Fibroblast of skin of left quadriceps (primary cell): ENCODE measurements around the gene DLGAP1.

Experiments used
- DNase-seq, 2 experiments: peaks; one replicate each; pipeline ENCODE4 v3.0.0-alpha.2; 2013; ENCODE audit warnings: low read depth in 2 of 2

DLGAP1 gene

DNA sequence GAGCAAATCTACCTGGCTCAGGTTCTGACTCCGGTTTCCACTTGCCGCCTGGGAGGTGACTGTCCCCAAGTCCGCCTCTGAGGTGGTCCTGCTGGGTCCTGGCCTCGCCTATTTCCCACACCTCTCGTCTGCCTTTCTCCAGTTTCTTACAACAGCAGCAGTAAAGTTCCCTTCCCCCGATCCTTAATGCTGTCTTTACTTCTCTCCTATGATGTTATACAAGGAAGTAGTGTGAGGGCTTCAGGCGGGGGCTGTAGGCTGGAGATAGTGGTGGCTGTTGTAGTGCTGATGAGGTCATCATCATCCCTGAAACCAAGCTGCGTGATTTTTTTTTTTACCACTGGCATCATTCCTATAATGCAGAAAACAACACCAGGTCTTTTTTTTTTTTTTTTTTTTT lies 986.3 kb downstream of the DLGAP1 start:
- no peak for DNase-seq

DNA sequence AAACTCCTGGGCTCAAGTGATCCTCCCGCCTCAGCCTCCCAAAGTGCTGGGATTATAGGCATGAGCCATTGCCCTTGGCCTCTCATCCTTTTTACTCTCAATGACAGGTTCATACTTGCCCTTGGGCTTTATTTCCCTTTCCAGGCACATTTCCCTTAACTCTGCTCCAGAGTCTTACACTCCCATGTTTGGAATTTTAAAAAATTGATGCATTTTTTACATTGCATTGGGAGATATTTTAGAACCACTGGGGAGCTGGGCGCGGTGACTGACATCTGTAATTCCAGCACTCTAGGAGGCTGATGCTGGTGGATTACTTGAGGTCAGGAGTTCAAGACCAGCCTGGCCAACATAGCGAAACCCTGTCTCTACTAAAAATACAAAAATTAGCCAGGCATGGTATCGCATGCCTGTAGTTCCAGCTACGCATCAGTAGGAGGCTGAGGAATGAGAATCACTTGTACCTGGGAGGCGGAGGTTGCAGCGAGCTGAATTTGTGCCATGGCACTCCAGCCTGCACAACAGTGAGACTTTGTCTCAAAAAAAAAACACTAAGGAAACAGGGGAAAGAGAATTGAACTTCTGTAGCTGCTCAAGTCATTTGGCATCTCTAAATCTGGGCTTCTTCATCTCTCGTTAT lies 986.9 kb downstream of the DLGAP1 start:
- no peak for DNase-seq

GRCh38 chr18:3466872-3467271 lies 988.2 kb downstream of the DLGAP1 start:
- DNase-seq: no peak

GRCh38 chr18:3466045-3466444 lies 989.1 kb downstream of the DLGAP1 start:
- DNase-seq: peak; percentile 63 to 69

DNA sequence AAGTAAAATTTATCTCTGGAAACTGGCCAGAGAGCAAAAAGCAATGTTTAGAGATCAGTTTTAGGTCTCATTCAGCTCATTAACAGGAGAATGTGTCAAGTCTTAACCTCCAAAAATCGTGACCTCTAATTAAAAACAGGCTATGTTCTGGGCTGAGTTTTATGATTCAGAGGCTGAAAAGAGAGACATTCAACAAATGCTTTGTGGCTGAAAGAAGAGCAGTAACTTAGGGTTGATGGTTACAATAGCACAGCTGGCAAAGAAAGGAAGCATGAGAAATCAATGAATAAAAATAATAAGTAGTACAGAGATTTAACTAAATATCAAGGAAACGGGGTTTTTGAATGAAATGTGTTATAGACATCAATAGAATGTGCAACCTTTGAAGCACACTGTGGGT lies 992.1 kb downstream of the DLGAP1 start:
- peak; percentile 74 for DNase-seq

DNA sequence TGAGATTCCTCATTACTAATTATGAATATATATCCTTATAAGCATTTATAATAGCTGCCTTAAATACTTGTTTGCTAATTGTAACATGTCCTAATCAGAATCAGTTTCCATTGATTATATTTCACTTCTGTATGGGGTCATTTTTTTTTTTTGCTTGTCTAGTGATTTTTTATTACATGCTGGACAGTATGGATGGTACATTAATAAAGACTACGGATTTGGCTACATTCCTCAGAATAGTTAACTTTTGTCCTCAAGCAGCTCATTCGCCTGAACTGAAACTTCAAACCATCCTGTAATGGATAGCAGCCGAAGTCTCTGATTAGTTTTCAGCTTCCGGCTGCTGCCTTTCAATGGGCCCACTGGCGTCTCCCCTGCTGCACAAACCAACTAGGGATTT lies 993.4 kb downstream of the DLGAP1 start:
- no peak for DNase-seq

GRCh38 chr18:3460823-3461398 lies 994.2 kb downstream of the DLGAP1 start:
- no peak for DNase-seq

DNA sequence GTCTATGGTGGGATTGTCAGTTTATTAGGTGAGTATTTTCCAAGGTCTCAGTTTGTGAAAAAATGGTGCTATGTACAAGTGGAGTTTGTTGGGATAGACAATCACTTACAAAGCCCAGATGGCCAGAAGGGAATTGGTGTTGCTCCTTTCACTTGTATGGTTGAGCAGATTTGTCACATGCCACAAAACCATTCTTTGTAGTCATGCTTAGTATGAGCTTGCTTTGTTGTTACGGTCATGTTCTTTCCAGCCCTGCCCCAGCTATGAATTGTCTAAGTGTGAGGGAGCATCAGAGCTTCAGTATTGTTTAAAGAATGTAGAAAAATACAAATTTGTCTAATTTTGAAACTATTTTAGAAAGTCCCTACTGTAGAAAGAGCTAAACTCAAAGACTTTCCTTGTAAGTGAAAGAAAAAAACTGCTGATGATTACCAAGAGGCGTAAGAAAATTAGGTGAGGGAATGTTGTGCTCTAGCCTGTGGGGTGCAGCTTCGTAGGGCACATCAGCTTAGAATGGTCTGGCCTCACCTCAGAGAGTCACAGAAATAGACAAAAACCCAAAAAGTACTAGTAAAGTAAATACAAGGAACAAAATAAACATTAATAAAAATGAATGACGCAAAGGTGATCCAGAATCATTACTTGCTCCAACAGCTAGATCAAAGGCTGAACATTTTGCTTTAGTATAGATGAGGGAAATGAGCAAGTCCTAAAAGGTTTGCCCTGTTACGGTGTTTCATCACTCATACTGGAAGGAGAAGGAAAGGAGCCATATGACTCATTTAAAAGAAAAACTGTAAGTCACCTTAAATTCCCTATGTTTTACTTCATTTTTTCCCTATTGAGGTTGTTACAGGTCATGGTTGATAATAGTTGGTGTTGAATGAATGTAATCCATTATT lies 995.9 kb downstream of the DLGAP1 start:
- no peak for DNase-seq

- DNase-seq: no peak
These were observed 996.7 kb downstream of the DLGAP1 start for GRCh38 chr18:3458378-3458777.

DNA sequence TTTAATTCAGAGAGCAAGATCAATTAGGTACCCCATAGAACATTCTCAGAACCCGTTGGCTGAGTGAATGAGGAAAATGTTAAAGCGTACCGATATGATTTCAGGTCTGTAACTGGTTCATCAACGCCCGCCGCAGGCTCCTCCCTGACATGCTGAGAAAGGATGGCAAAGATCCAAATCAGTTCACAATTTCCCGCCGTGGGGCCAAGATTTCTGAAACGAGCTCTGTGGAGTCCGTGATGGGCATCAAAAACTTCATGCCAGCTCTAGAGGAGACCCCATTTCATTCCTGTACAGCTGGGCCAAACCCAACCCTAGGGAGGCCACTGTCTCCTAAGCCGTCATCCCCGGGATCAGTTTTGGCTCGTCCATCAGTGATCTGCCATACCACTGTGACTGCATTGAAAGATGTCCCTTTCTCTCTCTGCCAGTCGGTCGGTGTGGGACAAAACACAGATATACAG lies 997.8 kb downstream of the DLGAP1 start:
- DNase-seq: no peak

- no peak for DNase-seq
These were observed 998.4 kb downstream of the DLGAP1 start for GRCh38 chr18:3456686-3457069.

- DNase-seq: peak in 1 of 2 experiments; percentile 31
These were observed 999.0 kb downstream of the DLGAP1 start for GRCh38 chr18:3455907-3456685.

GRCh38 chr18:3455090-3455635 lies 999.9 kb downstream of the DLGAP1 start:
- no peak for DNase-seq

DNA sequence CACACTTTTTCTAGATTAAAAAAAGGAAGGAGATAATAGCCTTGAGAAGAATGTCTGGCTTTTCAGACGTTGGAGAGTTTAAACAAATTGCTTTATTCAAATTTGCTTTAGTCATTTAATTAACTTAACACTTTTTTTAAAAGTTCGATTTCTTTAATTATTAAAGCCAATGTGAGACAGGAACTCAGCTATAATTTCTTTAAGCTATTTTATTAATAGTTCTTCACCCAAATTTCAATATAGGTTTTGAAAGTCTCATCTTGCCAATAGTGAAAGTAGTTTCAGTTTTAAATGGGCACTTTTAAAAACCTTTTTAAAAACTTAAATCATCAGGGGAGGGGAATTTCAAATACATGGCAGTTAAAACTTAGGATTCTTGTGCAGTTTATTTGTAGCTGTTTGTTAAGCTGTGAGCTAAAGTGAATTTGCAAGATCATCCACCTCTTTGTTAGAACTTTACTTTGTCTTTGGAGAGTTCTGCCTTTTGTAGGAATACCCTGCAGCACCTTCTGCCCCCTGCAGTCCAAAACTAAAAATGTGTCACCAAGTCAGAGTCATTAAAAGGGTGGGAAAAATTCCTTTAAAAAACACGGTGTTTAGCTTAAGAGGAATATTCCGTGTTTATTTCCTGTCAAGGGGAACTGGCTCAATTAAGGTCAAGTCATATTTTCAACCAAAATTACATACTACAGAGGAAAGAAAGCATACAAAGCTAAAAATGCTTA lies 1000.6 kb downstream of the DLGAP1 start:
- DNase-seq: peak in 1 of 2 experiments; percentile 27

DNA sequence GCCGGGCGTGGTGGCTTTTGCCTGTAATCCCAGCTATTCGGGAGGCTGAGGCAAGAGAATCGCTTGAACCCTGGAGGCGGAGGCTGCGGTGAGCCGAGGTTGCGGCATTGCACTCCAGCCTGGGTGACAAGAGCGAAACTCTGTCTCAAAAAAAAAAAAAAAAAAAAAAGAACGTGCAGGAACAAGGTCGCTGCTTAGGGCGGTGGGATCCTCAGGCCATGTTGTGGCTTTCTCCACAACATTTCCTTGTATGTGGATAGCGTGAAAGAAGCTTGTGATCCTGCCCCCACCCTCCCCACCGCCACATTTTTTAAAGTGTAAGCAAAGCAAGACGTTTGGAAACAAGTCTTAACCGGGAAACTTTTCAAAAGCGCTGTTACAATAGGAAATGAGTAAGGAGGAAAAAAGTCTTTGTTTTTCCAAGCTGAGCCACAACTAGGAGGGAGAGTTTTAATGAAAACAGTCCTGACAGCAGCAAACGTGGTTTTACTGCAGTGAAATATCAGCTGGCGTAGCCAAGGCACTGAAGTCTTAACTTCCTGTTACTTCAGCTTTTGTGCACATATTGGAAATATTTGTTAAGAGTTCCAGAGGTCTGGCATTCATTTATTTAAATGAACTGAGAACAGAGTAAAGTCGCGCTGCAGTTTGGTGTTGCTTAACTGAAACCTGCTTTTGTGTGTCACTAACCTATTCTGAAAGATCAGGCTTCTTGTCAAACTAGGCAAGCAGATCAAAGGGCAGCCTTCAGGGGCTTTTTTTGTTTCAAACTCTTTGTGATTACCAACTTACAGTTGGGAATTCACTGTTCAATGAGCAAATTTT lies 1001.4 kb downstream of the DLGAP1 start:
- DNase-seq: peak; percentile 98

DNA sequence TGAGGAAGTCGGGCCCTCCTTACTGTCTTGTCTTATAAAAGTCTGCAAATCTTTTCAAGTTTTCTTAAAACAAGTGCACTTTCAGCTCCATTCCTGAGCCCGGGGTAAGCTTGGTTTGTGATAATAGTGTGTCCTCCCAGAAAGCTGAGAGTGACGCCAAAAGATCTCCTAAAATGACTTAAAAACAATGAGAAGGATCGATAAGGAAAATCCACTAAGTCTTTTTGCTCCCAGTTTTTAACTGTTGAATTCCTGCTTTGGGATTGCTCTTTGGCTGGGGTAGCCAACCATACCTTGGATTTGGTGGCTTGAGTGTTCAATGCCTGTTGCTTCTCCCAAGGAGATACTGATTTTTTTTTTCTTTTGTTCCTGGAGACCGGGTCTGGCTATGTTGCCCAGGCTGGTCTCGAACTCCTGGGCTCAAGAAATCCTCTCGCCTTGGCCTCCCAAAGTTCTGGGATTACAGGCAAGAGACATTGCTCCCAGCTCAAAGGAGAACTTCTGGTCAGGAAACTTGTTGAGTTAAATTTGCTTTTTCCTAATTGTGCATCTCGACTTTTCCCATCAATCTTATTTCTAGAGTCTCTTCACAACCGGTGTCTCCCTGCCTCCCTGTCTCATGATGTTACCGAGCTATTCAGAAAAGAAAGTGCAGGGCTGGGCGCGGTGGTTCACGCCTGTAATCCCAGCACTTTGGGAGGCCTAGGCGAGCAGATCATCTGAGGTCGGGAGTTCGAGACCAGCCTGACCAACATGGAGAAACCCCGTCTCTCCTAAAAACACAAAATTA lies 1002.2 kb downstream of the DLGAP1 start:
- no peak for DNase-seq

DNA sequence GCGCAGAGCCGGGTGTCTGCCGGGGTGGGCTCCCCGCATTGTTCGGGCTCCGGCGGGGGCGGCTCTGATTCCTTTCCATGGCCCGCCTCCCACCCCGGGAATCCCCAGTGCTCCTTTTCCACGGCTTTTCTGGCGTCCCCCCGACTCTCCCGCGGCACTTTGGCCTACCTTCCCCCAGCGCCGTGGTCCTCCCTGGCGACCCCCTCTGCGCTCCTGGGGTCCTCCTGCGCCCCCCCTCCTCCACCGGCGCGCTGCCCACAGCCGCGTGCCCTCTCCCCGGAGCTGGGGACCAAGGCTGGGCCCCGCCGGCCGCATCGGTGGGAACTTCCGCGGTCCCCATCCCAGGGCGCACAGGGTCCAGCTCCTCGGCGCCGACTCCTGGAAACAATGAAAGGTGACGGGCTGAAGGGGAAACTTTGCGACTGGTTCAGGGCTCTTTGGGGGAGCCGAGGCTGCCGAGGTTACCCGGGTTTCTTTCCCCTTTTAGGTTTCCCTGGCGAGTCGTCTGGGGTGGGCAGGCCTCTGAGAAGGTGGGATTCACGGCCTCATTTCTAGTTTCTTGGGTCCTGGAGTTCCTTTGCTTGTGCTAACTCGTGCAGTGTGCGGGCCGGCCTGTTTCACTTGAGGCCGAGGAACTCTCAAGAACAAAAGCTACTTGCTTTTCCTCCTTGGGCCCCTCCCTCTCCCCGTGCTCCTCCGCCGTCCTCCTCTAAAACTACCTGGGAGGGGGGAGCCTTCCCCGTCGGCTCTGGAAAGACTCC lies 1002.9 kb downstream of the DLGAP1 start:
- peak in 1 of 2 experiments; percentile 21 for DNase-seq

- peak; percentile 89 to 91 for DNase-seq
These were observed 1003.7 kb downstream of the DLGAP1 start for GRCh38 chr18:3451183-3451988.
